ENCODE results near the gene GLT1D1.

DNA sequence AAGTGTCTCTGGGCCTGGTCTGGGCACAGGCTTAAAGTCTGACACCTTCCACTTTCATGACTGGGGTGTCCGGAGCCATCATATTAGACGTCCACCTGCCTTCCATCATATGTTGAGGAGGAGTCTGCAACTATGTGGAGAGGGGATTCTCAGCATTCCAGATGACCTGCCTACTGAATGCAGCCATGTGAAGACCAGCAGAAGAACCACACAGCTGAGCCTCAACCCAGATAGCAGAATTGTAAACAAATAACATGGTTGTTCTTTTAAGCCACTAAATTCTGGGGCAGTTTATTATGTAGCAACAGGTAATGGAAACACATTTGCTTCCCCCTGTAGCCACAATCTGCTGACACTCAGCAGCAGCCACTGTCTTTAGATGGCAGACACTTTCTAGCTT, 25.6 kb upstream of the GLT1D1 start:
- TF ChIP-seq POLR2A (IDR thresholded peaks at IDR 0.05; ENCODE audit: low read length) (no peak), GATA1 (IDR thresholded peaks at IDR 0.05; ENCODE audit: low read depth, low read length) (no peak)

Measured in erythroblast (primary cell).